ENCODE data around the gene BATF3.
A peak's percentile ranks its signal among the peaks of the same experiment; 100 is the strongest.
"Not testable (repeated sequence)": the region's sequence is repeated elsewhere in the genome, so short reads cannot be mapped to it uniquely, and the experiment has no call there.

Gene BATF3

GRCh38 chr1:212721388-212722247, 22.0 kb upstream of the BATF3 start:
- H3K27ac ChIP-seq = no peak overlapping the region
- ChIA-PET POLR2A (ENCODE audit: low non-redundant PET) (no interaction called here), CTCF (interaction anchor here (0.7 to 0.9 kb wide), 2 partner anchors 28 to 245 kb away, joined by 3 to 4 read pairs; no protein-coding TSS in a partner anchor)
- peak; percentile 45 for DNase-seq (ENCODE audit: low spot score)
- TF ChIP-seq, protein P1, sequence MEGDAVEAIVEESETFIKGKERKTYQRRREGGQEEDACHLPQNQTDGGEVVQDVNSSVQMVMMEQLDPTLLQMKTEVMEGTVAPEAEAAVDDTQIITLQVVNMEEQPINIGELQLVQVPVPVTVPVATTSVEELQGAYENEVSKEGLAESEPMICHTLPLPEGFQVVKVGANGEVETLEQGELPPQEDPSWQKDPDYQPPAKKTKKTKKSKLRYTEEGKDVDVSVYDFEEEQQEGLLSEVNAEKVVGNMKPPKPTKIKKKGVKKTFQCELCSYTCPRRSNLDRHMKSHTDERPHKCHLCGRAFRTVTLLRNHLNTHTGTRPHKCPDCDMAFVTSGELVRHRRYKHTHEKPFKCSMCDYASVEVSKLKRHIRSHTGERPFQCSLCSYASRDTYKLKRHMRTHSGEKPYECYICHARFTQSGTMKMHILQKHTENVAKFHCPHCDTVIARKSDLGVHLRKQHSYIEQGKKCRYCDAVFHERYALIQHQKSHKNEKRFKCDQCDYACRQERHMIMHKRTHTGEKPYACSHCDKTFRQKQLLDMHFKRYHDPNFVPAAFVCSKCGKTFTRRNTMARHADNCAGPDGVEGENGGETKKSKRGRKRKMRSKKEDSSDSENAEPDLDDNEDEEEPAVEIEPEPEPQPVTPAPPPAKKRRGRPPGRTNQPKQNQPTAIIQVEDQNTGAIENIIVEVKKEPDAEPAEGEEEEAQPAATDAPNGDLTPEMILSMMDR (conservative IDR thresholded peaks at IDR 0.05; ENCODE audit: low read depth) = no peak

- CTCF ChIA-PET = no interaction called here
- DNase-seq (ENCODE audit: low spot score) = no peak
- POLR2A ChIA-PET (ENCODE audit: low non-redundant PET) = no interaction called here
- H3K27ac ChIP-seq = no peak overlapping the region
- TF ChIP-seq, protein P1 (conservative IDR thresholded peaks at IDR 0.05; ENCODE audit: low read depth) = no peak
Measured at GRCh38 chr1:212719633-212720032, 20.0 kb upstream of the BATF3 start.

DNA sequence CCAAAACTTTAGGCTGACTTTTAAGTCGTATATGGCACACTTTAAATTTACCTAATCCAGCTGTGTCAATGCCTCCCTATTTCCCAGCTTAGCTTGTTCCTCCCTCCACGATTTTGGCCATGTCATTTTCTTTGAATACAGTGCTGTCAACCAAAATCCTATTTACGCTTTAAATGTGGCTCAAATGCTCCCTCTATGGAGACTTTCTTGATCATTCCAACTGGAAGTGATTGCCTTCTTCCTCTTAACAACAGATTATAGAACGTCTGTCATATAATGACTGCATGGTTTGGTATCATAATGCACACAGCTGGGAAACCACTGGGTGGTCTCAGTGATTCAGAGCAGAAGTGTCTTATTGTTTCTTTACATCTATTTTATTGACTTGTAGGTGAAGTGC, 18.9 kb upstream of the BATF3 start:
- TF ChIP-seq, protein P1 (conservative IDR thresholded peaks at IDR 0.05; ENCODE audit: low read depth) = no peak
- no peak for DNase-seq (ENCODE audit: low spot score)
- no peak overlapping the region for H3K27ac ChIP-seq
- POLR2A ChIA-PET (ENCODE audit: low non-redundant PET) = no interaction called here
- CTCF ChIA-PET = interaction anchor here (0.9 to 1.2 kb wide), 2 partner anchors 53 to 669 kb away, joined by 4 to 5 read pairs; no protein-coding TSS in a partner anchor

DNA sequence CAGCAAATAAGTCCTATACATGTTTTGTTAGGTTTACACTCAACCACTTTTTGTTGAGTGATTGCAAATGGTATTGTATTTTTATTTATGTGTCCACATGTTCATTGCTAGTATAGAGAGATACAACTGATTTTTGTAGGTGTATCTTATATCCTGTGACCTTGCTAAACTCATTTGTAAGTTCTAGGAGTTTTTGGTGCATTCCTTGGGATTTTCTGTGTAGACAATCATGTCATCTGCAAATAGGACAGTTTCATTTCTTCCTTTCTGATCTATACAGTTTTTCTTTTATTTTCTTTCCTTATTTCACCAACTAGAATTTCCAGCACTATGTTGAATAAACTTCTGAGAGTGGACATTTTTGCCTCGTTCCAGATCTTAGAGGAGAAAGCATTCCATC, 16.5 kb upstream of the BATF3 start:
- ChIA-PET CTCF (no interaction called here), POLR2A (ENCODE audit: low non-redundant PET) (no interaction called here)
- H3K27ac ChIP-seq = no peak overlapping the region
- TF ChIP-seq, protein P1 (conservative IDR thresholded peaks at IDR 0.05; ENCODE audit: low read depth) = no peak
- DNase-seq (ENCODE audit: low spot score) = no peak

GRCh38 chr1:212713465-212714136, 14.0 kb upstream of the BATF3 start:
- CTCF ChIA-PET = no interaction called here
- POLR2A ChIA-PET (ENCODE audit: low non-redundant PET) = no interaction called here
- DNase-seq (ENCODE audit: low spot score) = no peak
- TF ChIP-seq, protein P1 (conservative IDR thresholded peaks at IDR 0.05; ENCODE audit: low read depth) = no peak
- no peak overlapping the region for H3K27ac ChIP-seq

DNA sequence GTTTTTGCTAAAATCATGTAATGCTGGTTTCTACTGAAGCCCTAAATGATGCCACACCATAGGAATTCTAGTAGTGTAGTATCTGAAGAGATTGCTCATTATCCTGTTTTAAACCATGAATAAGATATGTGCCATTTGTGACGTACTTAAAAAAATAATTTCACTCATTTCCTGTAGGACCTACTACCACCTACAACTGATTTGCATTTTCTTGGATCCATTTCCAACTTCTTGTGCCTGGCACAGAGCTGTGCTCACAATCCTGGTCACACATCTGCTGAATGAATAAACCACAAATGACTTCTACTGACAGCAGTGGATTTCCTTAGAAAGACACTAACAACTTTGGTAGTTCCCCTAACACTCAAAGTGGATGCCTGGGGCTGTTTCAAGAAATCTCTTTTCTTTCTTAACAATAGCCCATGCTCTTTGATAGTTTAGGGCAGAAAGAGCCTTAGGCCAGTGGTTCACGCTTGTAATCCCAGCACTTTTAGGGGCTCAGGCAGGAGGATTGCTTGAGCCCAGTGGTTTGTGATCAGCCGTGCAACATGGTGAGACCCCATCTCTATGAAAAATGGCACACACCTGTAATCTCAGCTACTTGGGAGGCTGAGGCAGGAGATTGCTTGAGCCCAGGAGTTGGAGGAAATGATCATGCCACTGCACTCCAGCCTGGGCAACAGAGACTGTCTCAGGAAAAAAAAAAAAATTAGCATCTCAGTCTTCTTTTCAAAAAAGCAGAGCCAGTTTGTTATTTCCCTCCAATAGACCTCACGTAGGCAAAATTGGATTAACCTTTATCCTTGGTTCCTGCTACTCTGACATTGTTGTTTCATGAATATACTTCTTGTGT, 13.0 kb upstream of the BATF3 start:
- no peak for DNase-seq (ENCODE audit: low spot score)
- ChIA-PET CTCF (no interaction called here), POLR2A (ENCODE audit: low non-redundant PET) (no interaction called here)
- TF ChIP-seq, protein P1 (conservative IDR thresholded peaks at IDR 0.05; ENCODE audit: low read depth) = no peak
- no peak overlapping the region for H3K27ac ChIP-seq

DNA sequence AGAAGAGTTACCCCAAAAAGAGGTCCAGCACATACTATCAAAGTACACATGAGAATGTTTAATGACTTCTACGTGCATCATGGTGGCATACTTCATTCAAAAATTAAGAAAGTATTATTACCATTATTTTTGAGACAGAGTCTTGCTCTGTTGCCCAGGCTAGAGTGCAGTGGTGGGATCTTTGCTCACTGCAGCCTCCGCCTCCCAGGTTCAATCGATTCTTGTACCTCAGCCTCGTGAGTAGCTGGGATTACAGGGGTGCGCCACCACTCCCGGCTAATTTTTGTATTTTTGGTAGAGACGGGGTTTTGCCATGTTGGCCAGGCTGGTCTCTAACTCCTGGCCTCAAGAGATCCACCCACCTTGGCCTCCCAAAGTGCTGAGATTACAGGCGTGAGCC, 12.3 kb upstream of the BATF3 start:
- POLR2A ChIA-PET (ENCODE audit: low non-redundant PET); H3K27ac ChIP-seq; DNase-seq (ENCODE audit: low spot score); CTCF ChIA-PET: not testable (repeated sequence)
